ENCODE results near the gene ACTA1. TPM values are rescaled to one million over a fixed set of nuclear protein-coding genes. Genes with fewer than 3 reads are reported as not detected.

ACTA1 gene
- total and polyA plus RNA-seq, 2 donors (not counting 3 experiments of a cell fraction or from before 2014, with no cell fraction given): 0.22 to 0.33 TPM

DNA sequence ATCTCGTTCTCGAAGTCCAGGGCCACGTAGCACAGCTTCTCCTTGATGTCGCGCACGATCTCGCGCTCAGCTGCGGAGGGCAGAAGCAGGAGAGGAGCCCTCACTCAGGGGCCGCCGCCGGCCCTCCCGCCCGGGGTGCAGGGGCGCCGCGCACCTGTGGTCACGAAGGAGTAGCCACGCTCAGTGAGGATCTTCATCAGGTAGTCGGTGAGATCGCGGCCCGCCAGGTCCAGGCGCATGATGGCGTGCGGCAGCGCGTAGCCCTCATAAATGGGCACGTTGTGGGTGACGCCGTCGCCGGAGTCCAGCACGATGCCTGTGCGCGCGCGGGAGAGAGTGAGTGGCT lies 1.8 kb downstream of the ACTA1 start:
- H3K36me3 ChIP-seq (ENCODE audit: control insufficient read depth in 2 of 2, extremely low read depth in 1 of 2, insufficient read depth in 2 of 2, low read length in 2 of 2): no peaks in the 10 kb centered on the region
- TF ChIP-seq EZH2 (IDR thresholded peaks at IDR 0.05; ENCODE audit: borderline replicate concordance, low read depth, low read length, severe bottlenecking): no peak
- no peak for TF ChIP-seq FOS (IDR thresholded peaks at IDR 0.05; ENCODE audit: borderline replicate concordance, insufficient read depth, low read length)
- no peak for TF ChIP-seq MAX (IDR thresholded peaks at IDR 0.05; ENCODE audit: insufficient read depth, insufficient read length)
- no peak for TF ChIP-seq GATA2 (IDR thresholded peaks at IDR 0.05; ENCODE audit: insufficient read depth, insufficient read length, low read depth, low read length)
- TF ChIP-seq JUN (IDR thresholded peaks at IDR 0.05; ENCODE audit: borderline replicate concordance, insufficient read depth, insufficient read length, low read depth): no peak
- no peaks in the 10 kb centered on the region for H3K9me1 ChIP-seq (replicated peaks; ENCODE audit: control insufficient read depth, extremely low read depth, insufficient read depth, low read length)
- FAIRE-seq (no peak), DNase-seq (ENCODE audit: low read depth, low spot score) (no peak)
- no TSS peak for BruUV-seq (replicated peaks)
- H3K79me2 ChIP-seq (ENCODE audit: control insufficient read depth, insufficient read depth, low read length): no peaks in the 10 kb centered on the region
- H3K27ac ChIP-seq (ENCODE audit: insufficient read depth, low read depth, low read length): no peak overlapping the region
- intact Hi-C loops (cut with micrococcal nuclease): loop anchor here (5.0 kb wide), 2 partner anchors 90 to 175 kb away; partner anchors contain the start of gene CCSAP
- dilution Hi-C loops (cut with MboI; ENCODE audit: extremely low pct_ligation_motif_present, low sequenced_read_pairs): no loop called here
- H3K4me3 ChIP-seq (replicated peaks in 1 of 3; ENCODE audit: insufficient read depth in 1 of 3, low read depth in 1 of 3, low read length in 3 of 3): no peak overlapping the region
- POLR2A ChIA-PET: no interaction called here
- CTCF ChIA-PET: no interaction called here
- peaks cover 43 to 58% of the 10 kb centered on the region in 2 experiments for H3K27me3 ChIP-seq (ENCODE audit: control insufficient read depth in 2 of 2, insufficient read depth in 2 of 2, low read length in 2 of 2)
- H3K4me2 ChIP-seq (ENCODE audit: insufficient read depth, low read length): no peak overlapping the region
- H3K4me1 ChIP-seq (ENCODE audit: control insufficient read depth, extremely low read depth, insufficient read depth, low read length): no peaks in the 10 kb centered on the region
- H3K9me3 ChIP-seq (replicated peaks; ENCODE audit: control insufficient read depth, insufficient read depth, low read length): no peaks in the 10 kb centered on the region
- no peaks in the 10 kb centered on the region for H4K20me1 ChIP-seq (replicated peaks; ENCODE audit: control insufficient read depth, extremely low read depth, insufficient read depth, low read length)
- H3K9ac ChIP-seq (replicated peaks; ENCODE audit: extremely low read depth, insufficient read depth, low read length): no peak overlapping the region
- no peak overlapping the region for H2AFZ ChIP-seq (ENCODE audit: low read depth, low read length)

DNA sequence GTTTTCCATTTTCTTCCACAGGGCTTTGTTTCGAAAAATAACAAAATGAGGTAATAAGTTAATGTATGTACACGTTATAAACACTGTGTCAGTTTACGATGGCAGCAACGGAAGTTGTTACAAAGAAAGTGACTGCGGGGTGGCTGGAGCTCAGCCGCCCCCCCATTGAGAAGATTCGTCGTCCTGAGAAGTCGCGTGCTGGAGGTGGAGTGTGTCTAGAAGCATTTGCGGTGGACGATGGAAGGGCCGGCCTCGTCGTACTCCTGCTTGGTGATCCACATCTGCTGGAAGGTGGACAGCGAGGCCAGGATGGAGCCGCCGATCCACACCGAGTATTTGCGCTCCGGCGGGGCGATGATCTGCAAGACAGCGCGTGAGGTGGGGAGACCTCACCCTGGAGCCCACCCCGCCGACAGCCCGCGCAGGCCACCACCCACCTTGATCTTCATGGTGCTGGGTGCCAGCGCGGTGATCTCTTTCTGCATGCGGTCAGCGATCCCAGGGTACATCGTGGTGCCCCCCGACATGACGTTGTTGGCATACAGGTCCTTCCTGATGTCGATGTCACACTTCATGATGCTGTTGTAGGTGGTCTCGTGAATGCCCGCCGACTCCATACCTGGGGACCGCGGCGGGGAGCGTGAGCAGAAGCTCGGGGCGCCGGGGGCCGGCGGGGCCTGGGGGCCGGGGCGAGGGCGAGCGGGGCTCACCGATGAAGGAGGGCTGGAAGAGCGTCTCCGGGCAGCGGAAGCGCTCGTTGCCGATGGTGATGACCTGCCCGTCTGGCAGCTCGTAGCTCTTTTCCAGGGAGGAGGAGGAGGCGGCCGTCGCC lies 2.4 kb downstream of the ACTA1 start:
- H3K36me3 ChIP-seq (ENCODE audit: control insufficient read depth in 2 of 2, extremely low read depth in 1 of 2, insufficient read depth in 2 of 2, low read length in 2 of 2): no peaks in the 10 kb centered on the region
- POLR2A ChIA-PET: no interaction called here
- H3K27ac ChIP-seq (ENCODE audit: insufficient read depth, low read depth, low read length): no peak overlapping the region
- DNase-seq (ENCODE audit: low read depth, low spot score) (no peak), FAIRE-seq (no peak)
- H3K27me3 ChIP-seq (ENCODE audit: control insufficient read depth in 2 of 2, insufficient read depth in 2 of 2, low read length in 2 of 2): peaks cover 43 to 58% of the 10 kb centered on the region in 2 experiments
- intact Hi-C loops (cut with micrococcal nuclease): loop anchor here (5.0 kb wide), 2 partner anchors 89 to 174 kb away; partner anchors contain the start of gene CCSAP
- no peaks in the 10 kb centered on the region for H3K9me1 ChIP-seq (replicated peaks; ENCODE audit: control insufficient read depth, extremely low read depth, insufficient read depth, low read length)
- BruUV-seq (replicated peaks): no TSS peak
- dilution Hi-C loops (cut with MboI; ENCODE audit: extremely low pct_ligation_motif_present, low sequenced_read_pairs): no loop called here
- H4K20me1 ChIP-seq (replicated peaks; ENCODE audit: control insufficient read depth, extremely low read depth, insufficient read depth, low read length): no peaks in the 10 kb centered on the region
- no peaks in the 10 kb centered on the region for H3K79me2 ChIP-seq (ENCODE audit: control insufficient read depth, insufficient read depth, low read length)
- H3K4me1 ChIP-seq (ENCODE audit: control insufficient read depth, extremely low read depth, insufficient read depth, low read length): no peaks in the 10 kb centered on the region
- no peak for TF ChIP-seq FOS (IDR thresholded peaks at IDR 0.05; ENCODE audit: borderline replicate concordance, insufficient read depth, low read length)
- no peak for TF ChIP-seq CTCF (IDR thresholded peaks at IDR 0.05; ENCODE audit: extremely low read depth in 1 of 2, insufficient read depth in 1 of 2, low read depth in 1 of 2, low read length in 2 of 2)
- TF ChIP-seq GATA2 (IDR thresholded peaks at IDR 0.05; ENCODE audit: insufficient read depth, insufficient read length, low read depth, low read length): no peak
- no peak for TF ChIP-seq POLR2AphosphoS5 (IDR thresholded peaks at IDR 0.05; ENCODE audit: insufficient read depth, low read depth, low read length)
- no peak for TF ChIP-seq MYC (IDR thresholded peaks at IDR 0.05; ENCODE audit: low read depth, low read length)
- TF ChIP-seq EZH2 (IDR thresholded peaks at IDR 0.05; ENCODE audit: borderline replicate concordance, low read depth, low read length, severe bottlenecking): peak; percentile 94
- TF ChIP-seq MAX (IDR thresholded peaks at IDR 0.05; ENCODE audit: insufficient read depth, insufficient read length): no peak
- no peaks in the 10 kb centered on the region for H3K9me3 ChIP-seq (replicated peaks; ENCODE audit: control insufficient read depth, insufficient read depth, low read length)
- H2AFZ ChIP-seq (ENCODE audit: low read depth, low read length): no peak overlapping the region
- CTCF ChIA-PET: interaction anchor here (1.0 kb wide), 1 partner anchor 10 kb away, joined by 5 read pairs; no protein-coding TSS in a partner anchor
- no peak overlapping the region for H3K4me3 ChIP-seq (replicated peaks in 1 of 3; ENCODE audit: insufficient read depth in 1 of 3, low read depth in 1 of 3, low read length in 3 of 3)
- H3K9ac ChIP-seq (replicated peaks; ENCODE audit: extremely low read depth, insufficient read depth, low read length): no peak overlapping the region
- no peak overlapping the region for H3K4me2 ChIP-seq (ENCODE audit: insufficient read depth, low read length)
